Thyroid gland (tissue), 4 donors: ENCODE results near the gene KCND1.

Experiments used
- CTCF ChIP-seq, 6 experiments: fragments of 200-600 bp in 3 of 6; fragments of 450-650 bp in 3 of 6; sonication (generic) in 3 of 6; IDR thresholded peaks; one replicate each; pipeline ENCODE4 v1.5.1; 2016 to 2019; ENCODE audit warnings: antibody characterized with exemption in 6 of 6, mild to moderate bottlenecking in 2 of 6, inconsistent platforms in 1 of 6, moderate library complexity in 1 of 6
- POLR2A ChIP-seq, 2 donors: fragments of 450-650 bp; IDR thresholded peaks; one replicate each; pipeline ENCODE4 v1.6.1; 2017; ENCODE audit warnings: antibody characterized with exemption in 2 of 2, mild to moderate bottlenecking in 2 of 2, moderate library complexity in 1 of 2

- TF ChIP-seq CTCF (IDR thresholded peaks at IDR 0.05) (no peak), POLR2A (IDR thresholded peaks at IDR 0.05) (no peak)
Observed at GRCh38 chrX:48965959-48966358, 5.7 kb downstream of the KCND1 start.
